ENCODE data around the gene BLNK.

The BLNK gene

DNA sequence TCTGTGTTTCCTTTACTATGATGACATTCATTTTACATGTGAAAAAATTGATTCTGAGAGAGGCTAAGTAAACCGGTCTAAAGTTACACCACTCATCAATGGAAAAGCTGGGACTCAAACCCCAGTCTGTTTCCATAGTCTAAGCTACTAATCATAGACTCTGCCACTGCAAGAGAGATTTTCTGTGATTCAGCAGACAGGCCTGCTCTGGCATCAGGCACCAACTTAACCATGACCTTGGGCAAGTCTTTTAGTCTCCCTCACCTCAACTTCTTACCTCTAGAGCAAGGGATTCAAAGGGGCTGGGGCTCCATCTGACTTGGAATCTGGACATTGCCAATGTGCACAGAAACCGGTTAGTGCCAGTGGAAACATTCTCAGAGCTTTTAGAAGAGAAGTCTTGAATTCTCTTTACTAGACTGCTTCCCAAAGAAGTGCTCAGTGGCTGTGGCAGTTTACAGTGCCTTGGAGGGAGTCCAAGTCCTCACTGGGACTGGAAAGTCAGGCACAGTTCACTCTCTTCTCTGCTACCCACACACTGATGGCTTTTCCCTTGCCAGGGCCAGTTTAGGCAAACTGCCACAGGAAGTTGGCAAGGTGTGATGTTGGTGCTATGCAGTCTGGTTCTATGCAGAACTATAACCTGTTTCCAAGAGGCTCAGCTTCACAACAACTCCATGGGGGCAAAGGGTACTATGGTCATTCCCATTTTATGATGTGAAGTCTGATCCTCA, 4.5 kb upstream of the BLNK start:
- TF ChIP-seq SIN3A (IDR thresholded peaks at IDR 0.05; ENCODE audit: borderline replicate concordance, insufficient read depth, low read length), result no peak
- TF ChIP-seq, protein P1, sequence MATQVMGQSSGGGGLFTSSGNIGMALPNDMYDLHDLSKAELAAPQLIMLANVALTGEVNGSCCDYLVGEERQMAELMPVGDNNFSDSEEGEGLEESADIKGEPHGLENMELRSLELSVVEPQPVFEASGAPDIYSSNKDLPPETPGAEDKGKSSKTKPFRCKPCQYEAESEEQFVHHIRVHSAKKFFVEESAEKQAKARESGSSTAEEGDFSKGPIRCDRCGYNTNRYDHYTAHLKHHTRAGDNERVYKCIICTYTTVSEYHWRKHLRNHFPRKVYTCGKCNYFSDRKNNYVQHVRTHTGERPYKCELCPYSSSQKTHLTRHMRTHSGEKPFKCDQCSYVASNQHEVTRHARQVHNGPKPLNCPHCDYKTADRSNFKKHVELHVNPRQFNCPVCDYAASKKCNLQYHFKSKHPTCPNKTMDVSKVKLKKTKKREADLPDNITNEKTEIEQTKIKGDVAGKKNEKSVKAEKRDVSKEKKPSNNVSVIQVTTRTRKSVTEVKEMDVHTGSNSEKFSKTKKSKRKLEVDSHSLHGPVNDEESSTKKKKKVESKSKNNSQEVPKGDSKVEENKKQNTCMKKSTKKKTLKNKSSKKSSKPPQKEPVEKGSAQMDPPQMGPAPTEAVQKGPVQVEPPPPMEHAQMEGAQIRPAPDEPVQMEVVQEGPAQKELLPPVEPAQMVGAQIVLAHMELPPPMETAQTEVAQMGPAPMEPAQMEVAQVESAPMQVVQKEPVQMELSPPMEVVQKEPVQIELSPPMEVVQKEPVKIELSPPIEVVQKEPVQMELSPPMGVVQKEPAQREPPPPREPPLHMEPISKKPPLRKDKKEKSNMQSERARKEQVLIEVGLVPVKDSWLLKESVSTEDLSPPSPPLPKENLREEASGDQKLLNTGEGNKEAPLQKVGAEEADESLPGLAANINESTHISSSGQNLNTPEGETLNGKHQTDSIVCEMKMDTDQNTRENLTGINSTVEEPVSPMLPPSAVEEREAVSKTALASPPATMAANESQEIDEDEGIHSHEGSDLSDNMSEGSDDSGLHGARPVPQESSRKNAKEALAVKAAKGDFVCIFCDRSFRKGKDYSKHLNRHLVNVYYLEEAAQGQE (IDR thresholded peaks at IDR 0.05; ENCODE audit: insufficient read depth in 1 of 2, low read depth in 2 of 2, low read length in 2 of 2), result no peak
- TF ChIP-seq POLR2AphosphoS5 (IDR thresholded peaks at IDR 0.05; ENCODE audit: low read depth, low read length), result no peak
- TF ChIP-seq FOXP2 (optimal IDR thresholded peaks at IDR 0.05; ENCODE audit: borderline replicate concordance, extremely low read depth, extremely low read length, insufficient read depth), result no peak
- TF ChIP-seq TAF1 (IDR thresholded peaks at IDR 0.05; ENCODE audit: borderline replicate concordance, insufficient read depth, low read length), result no peak

GRCh38 chr10:96272316-96273280, 1.2 kb upstream of the BLNK start:
- no peak for TF ChIP-seq TAF1 (IDR thresholded peaks at IDR 0.05; ENCODE audit: borderline replicate concordance, insufficient read depth, low read length)
- TF ChIP-seq SIN3A (IDR thresholded peaks at IDR 0.05; ENCODE audit: borderline replicate concordance, insufficient read depth, low read length), result no peak
- no peak for TF ChIP-seq POLR2AphosphoS5 (IDR thresholded peaks at IDR 0.05; ENCODE audit: low read depth, low read length)
- TF ChIP-seq, protein P1 (IDR thresholded peaks at IDR 0.05; ENCODE audit: insufficient read depth in 1 of 2, low read depth in 2 of 2, low read length in 2 of 2), result no peak
- no peak for TF ChIP-seq FOXP2 (optimal IDR thresholded peaks at IDR 0.05; ENCODE audit: borderline replicate concordance, extremely low read depth, extremely low read length, insufficient read depth)

DNA sequence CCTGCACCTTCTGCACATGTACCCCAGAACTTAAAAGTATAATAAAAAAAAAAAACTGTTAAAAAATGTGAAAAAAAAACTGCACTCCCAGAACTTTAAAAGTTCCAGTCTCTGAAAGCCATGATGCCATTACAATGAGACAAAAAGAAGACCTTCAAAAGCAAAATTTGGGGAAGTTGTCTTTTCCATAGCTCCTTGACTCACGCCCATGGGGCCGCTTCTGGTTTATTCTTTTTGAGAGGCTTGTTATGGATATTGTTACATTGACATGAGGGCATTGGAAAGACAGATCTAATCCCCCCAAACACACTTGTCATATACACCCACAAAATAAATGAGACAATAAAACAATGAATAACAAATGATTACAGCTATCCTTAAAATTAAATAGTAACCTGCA, 798 bp downstream of the BLNK start:
- TF ChIP-seq, protein P1 (IDR thresholded peaks at IDR 0.05; ENCODE audit: insufficient read depth in 1 of 2, low read depth in 2 of 2, low read length in 2 of 2), result no peak
- TF ChIP-seq FOXP2 (optimal IDR thresholded peaks at IDR 0.05; ENCODE audit: borderline replicate concordance, extremely low read depth, extremely low read length, insufficient read depth), result no peak
- no peak for TF ChIP-seq TAF1 (IDR thresholded peaks at IDR 0.05; ENCODE audit: borderline replicate concordance, insufficient read depth, low read length)
- TF ChIP-seq POLR2AphosphoS5 (IDR thresholded peaks at IDR 0.05; ENCODE audit: low read depth, low read length), result no peak

DNA sequence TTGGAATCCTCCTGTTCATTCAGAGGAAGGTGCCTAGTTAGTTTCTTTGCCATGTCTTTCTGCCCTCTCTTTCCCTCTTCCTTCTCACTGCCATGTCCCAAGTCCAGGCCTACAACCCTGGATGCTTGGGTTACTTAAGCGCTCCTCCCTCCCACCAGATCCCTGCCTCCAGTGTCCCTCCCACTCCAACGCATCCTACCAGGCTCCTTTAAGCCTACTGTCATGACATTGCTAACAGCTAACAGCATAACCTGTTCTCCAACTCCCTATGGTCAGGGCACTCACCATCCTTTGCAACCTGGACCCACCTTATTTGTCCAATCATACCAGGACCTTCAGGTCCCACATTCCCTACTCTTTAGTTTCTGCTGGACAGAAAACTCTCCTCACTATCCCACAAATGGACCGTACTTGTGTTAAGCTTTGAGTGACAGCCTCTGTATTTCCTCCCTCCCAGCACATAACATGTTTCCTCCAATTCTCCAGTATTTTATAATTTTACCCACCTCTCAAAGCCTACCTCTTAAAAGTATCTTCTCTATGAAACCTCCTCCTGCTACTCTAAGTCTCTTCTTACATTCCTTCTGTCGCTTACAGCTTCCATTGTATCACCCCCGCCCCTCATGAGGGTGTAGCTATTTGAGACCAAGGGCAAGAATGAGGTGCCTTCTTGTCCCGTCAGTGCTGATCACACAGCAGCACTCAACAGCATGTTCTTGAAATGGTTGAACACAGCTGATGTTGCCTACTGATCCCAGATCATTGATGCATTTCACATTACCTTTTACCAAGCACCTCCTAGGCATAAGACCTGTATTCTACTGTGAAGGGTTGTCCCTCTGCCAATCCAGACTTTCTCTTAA, 1.7 kb downstream of the BLNK start:
- no peak for TF ChIP-seq TAF1 (IDR thresholded peaks at IDR 0.05; ENCODE audit: borderline replicate concordance, insufficient read depth, low read length)
- no peak for TF ChIP-seq FOXP2 (optimal IDR thresholded peaks at IDR 0.05; ENCODE audit: borderline replicate concordance, extremely low read depth, extremely low read length, insufficient read depth)
- TF ChIP-seq, protein P1 (IDR thresholded peaks at IDR 0.05; ENCODE audit: insufficient read depth in 1 of 2, low read depth in 2 of 2, low read length in 2 of 2), result no peak
- no peak for TF ChIP-seq POLR2AphosphoS5 (IDR thresholded peaks at IDR 0.05; ENCODE audit: low read depth, low read length)
- TF ChIP-seq SIN3A (IDR thresholded peaks at IDR 0.05; ENCODE audit: borderline replicate concordance, insufficient read depth, low read length), result no peak
